Parathyroid adenoma (tissue), 2 donors: ENCODE results near the gene DSG4.

ENCODE experiments used
- H2AFZ ChIP-seq: fragments of 300-600 bp; sonication (generic); one replicate; pipeline ENCODE4 v1.7.0; 2017; ENCODE audit warnings: antibody characterized with exemption, mild to moderate bottlenecking
- H3K27ac ChIP-seq: fragments of 300-600 bp; sonication (generic); one replicate; pipeline ENCODE4 v1.7.0; 2017
- H3K27me3 ChIP-seq: fragments of 300-600 bp; sonication (generic); one replicate; pipeline ENCODE4 v1.7.0; 2017; ENCODE audit warnings: low read length; ENCODE audit not compliant: control insufficient read depth, insufficient read depth
- H3K36me3 ChIP-seq: fragments of 300-600 bp; sonication (generic); one replicate; pipeline ENCODE4 v1.7.0; 2017; ENCODE audit warnings: low read length; ENCODE audit not compliant: control insufficient read depth, insufficient read depth
- H3K4me1 ChIP-seq: fragments of 300-600 bp; sonication (generic); one replicate; pipeline ENCODE4 v1.7.0; 2017; ENCODE audit warnings: control low read depth
- H3K4me2 ChIP-seq: fragments of 300-600 bp; sonication (generic); one replicate; pipeline ENCODE4 v1.7.0; 2017; ENCODE audit warnings: low read length
- H3K4me3 ChIP-seq: fragments of 300-600 bp; sonication (generic); one replicate; pipeline ENCODE4 v1.7.0; 2017; ENCODE audit warnings: low read depth, low read length
- H3K79me2 ChIP-seq: fragments of 300-600 bp; sonication (generic); one replicate; pipeline ENCODE4 v1.7.0; 2017; ENCODE audit warnings: control low read depth
- H3K9ac ChIP-seq: fragments of 300-600 bp; sonication (generic); one replicate; pipeline ENCODE4 v1.7.0; 2017; ENCODE audit warnings: mild to moderate bottlenecking
- H3K9me3 ChIP-seq: fragments of 300-600 bp; sonication (generic); one replicate; pipeline ENCODE4 v1.7.0; 2017; ENCODE audit warnings: low read length; ENCODE audit not compliant: control insufficient read depth
- TF ChIP-seq, protein P1 (sequence below): fragments of 300-600 bp; sonication (generic); IDR thresholded peaks from one replicate; pipeline ENCODE4 v1.7.0; 2017; ENCODE audit warnings: antibody characterized with exemption, mild to moderate bottlenecking
- donor health status: primary hyperparathyroidism.

Gene DSG4

DNA sequence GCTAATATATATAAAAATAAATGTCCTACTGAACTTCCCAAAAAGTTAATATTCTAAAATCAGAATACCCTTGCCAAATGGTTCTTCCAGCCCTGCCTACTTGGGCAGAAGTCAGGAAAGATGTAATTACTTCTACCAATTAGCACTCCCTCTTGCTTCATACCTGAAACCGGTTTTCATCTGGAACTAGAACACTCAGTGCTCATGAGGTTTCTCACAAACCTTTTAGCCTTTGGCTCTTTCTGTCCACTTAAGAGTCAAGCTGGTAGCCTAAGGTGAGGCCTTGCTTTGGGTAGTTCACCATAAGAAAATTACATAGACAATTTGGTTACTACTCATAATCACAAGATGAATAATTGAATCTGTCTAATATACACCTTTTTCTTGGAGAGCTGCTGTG lies 75.0 kb downstream of the DSG4 start:
- Histone ChIP-seq H3K4me2 (no peak overlapping the region), H3K4me1 (no peaks in the 10 kb centered on the region), H3K27ac (no peak overlapping the region), H3K4me3 (no peak overlapping the region), H3K9me3 (no peaks in the 10 kb centered on the region), H3K9ac (no peak overlapping the region), H3K79me2 (no peaks in the 10 kb centered on the region), H3K27me3 (no peaks in the 10 kb centered on the region), H3K36me3 (no peaks in the 10 kb centered on the region), H2AFZ (no peak overlapping the region)
- TF ChIP-seq, protein P1, sequence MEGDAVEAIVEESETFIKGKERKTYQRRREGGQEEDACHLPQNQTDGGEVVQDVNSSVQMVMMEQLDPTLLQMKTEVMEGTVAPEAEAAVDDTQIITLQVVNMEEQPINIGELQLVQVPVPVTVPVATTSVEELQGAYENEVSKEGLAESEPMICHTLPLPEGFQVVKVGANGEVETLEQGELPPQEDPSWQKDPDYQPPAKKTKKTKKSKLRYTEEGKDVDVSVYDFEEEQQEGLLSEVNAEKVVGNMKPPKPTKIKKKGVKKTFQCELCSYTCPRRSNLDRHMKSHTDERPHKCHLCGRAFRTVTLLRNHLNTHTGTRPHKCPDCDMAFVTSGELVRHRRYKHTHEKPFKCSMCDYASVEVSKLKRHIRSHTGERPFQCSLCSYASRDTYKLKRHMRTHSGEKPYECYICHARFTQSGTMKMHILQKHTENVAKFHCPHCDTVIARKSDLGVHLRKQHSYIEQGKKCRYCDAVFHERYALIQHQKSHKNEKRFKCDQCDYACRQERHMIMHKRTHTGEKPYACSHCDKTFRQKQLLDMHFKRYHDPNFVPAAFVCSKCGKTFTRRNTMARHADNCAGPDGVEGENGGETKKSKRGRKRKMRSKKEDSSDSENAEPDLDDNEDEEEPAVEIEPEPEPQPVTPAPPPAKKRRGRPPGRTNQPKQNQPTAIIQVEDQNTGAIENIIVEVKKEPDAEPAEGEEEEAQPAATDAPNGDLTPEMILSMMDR = no peak

DNA sequence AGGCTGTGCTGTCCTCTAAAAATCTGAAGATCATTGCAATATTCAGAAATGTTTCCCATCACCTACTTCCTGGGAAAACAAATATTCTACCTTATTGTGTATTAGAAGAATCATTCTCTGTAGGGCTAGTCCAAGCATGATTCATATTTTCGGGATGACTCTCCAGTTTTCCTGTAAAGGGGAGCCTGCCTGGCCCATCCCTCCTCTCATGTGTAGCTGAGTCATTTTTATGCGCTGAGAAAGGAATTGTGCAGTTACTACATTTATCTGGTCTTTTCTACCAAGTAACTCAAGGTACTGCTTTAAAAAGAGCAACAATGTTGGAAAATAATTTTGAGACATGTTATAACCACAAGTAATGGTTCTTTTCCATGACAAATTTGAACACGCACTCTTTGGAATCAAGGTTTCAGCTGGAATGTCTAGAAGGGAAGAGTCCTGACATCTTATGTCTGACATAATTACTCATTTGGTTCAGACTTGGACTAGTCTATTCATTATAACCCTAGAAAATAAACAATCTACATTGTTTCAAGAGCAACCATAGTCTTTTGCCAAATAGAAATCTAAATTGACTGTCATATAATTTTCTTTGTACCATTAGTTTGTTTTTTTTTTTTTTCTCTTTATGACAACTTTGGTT lies 77.6 kb downstream of the DSG4 start:
- Histone ChIP-seq H3K4me3 (no peak overlapping the region), H3K4me1 (no peaks in the 10 kb centered on the region), H2AFZ (no peak overlapping the region), H3K79me2 (no peaks in the 10 kb centered on the region), H3K27me3 (no peaks in the 10 kb centered on the region), H3K36me3 (no peaks in the 10 kb centered on the region), H3K9me3 (no peaks in the 10 kb centered on the region), H3K9ac (no peak overlapping the region), H3K27ac (no peak overlapping the region), H3K4me2 (no peak overlapping the region)
- TF ChIP-seq, protein P1 = no peak
